Measurements from ENCODE around the gene ITGA11. TPM values are rescaled to one million over a fixed set of nuclear protein-coding genes. Genes with fewer than 3 reads are reported as not detected.
A peak's percentile ranks its signal among the peaks of the same experiment; 100 is the strongest.

The ITGA11 gene
- total and polyA plus RNA-seq, 2 donors (not counting 1 experiment from before 2014, with no cell fraction given), result 21.5 to 29.6 TPM

- no peaks in the 10 kb centered on the region for H3K36me3 ChIP-seq (ENCODE audit: control insufficient read depth, insufficient read depth, low read length)
- TF ChIP-seq EZH2 (IDR thresholded peaks at IDR 0.05; ENCODE audit: low read length, missing control alignments), result no peak
- H3K27me3 ChIP-seq (ENCODE audit: control insufficient read depth, insufficient read depth, low read length), result peaks cover 5% of the 10 kb centered on the region
Measured at GRCh38 chr15:68369931-68370767, 61.8 kb downstream of the ITGA11 start.

DNA sequence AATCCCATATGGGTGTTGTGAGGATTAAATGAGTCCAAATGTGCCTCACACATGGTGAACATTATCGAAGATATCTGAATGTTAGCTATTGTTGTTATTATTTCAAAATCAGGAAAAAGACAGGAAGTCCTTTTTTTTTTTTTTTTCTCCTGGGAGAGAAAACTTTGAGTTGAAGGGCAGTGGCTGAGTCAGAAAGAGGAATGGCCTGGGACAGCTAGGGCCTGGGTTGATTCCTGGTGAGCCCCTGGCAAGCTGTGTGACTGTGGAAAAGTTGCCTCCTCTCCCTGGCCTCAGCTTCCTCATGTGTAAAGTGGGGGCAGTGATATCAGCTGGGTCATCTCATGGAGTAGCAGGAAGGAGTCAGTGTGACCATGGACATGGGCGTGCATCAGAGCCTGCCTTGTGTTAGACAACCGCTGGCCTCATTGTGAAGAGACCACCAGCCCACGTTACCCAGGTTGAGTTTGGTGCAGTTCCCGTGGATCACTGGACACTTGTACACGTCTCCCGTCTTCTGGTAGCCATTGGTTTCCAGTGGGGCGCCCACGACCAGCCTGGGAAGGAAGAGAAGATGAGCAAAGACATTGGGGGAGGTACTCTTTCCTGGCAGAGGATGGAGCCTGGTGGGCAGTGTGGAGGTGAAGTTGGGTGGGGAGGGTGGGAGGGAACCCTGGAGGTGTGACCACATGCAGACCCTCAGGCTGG is 63.1 kb downstream of the ITGA11 start:
- DNase-seq (ENCODE audit: low read depth in 2 of 2), result peak in 1 of 2 donors; percentile 50
- no peak overlapping the region for H3K27ac ChIP-seq (ENCODE audit: insufficient read depth, low read length)
- H3K4me2 ChIP-seq (ENCODE audit: extremely low read depth, insufficient read depth, low read length), result no peak overlapping the region

More at GRCh38 chr15:68369931-68370767, 61.8 kb downstream of the ITGA11 start:
- DNase-seq (ENCODE audit: low read depth in 2 of 2), result no peak
- Histone ChIP-seq H4K20me1 (ENCODE audit: control insufficient read depth, extremely low read depth, insufficient read depth, low read length) (no peaks in the 10 kb centered on the region), H3K27ac (ENCODE audit: insufficient read depth, low read length) (no peak overlapping the region), H3K79me2 (ENCODE audit: control insufficient read depth, insufficient read depth, low read length) (no peaks in the 10 kb centered on the region), H3K9me3 (ENCODE audit: control insufficient read depth, insufficient read depth, low read depth, low read length) (no peaks in the 10 kb centered on the region), H2AFZ (ENCODE audit: low read length) (no peak overlapping the region), H3K4me2 (ENCODE audit: extremely low read depth, insufficient read depth, low read length) (no peak overlapping the region), H3K4me1 (ENCODE audit: control insufficient read depth, extremely low read depth, insufficient read depth, low read length) (peaks cover 5% of the 10 kb centered on the region), H3K4me3 (replicated peaks in 1 of 4; ENCODE audit: control extremely low read depth in 1 of 4, insufficient read depth in 1 of 4, low read depth in 3 of 4, low read length in 4 of 4) (no peak overlapping the region), H3K9ac (ENCODE audit: insufficient read depth, low read length) (no peak overlapping the region)

DNA sequence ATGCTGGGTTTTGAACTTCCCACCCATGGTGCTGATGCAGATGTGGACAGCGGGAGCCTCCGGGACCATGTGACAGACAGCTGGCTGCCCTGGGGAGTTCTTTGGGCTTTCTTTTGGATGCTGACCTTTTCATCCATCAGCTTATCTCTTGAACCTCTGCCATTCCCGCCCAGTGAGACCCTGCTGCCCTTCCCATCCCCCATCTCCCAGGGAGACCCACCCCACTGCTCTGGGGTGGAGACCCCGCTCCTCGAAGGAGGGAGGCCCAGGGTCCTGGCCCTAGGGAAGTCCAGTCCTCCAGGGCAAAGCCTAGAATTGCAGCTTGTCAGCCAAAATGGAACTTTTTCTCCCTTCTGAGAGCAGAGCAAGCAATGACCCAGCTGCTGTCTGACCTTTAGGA is 64.0 kb downstream of the ITGA11 start:
- no peak overlapping the region for H2AFZ ChIP-seq (ENCODE audit: low read length)
- peaks cover 7% of the 10 kb centered on the region for H3K27me3 ChIP-seq (ENCODE audit: control insufficient read depth, insufficient read depth, low read length)
- no peaks in the 10 kb centered on the region for H4K20me1 ChIP-seq (ENCODE audit: control insufficient read depth, extremely low read depth, insufficient read depth, low read length)
- no peak overlapping the region for H3K4me3 ChIP-seq (replicated peaks in 1 of 4; ENCODE audit: control extremely low read depth in 1 of 4, insufficient read depth in 1 of 4, low read depth in 3 of 4, low read length in 4 of 4)
- no peaks in the 10 kb centered on the region for H3K36me3 ChIP-seq (ENCODE audit: control insufficient read depth, insufficient read depth, low read length)
- DNase-seq (ENCODE audit: low read depth in 2 of 2), result no peak
- H3K9me3 ChIP-seq (ENCODE audit: control insufficient read depth, insufficient read depth, low read depth, low read length), result no peaks in the 10 kb centered on the region
- H3K79me2 ChIP-seq (ENCODE audit: control insufficient read depth, insufficient read depth, low read length), result no peaks in the 10 kb centered on the region
- TF ChIP-seq CTCF (conservative IDR thresholded peaks at IDR 0.05 in 1 of 2, IDR thresholded peaks at IDR 0.05 in 1 of 2; ENCODE audit: low read depth in 1 of 2, low read length in 2 of 2), result no peak
- no peak for TF ChIP-seq EZH2 (IDR thresholded peaks at IDR 0.05; ENCODE audit: low read length, missing control alignments)
- no peak overlapping the region for H3K4me2 ChIP-seq (ENCODE audit: extremely low read depth, insufficient read depth, low read length)
- no peak overlapping the region for H3K9ac ChIP-seq (ENCODE audit: insufficient read depth, low read length)
- H3K27ac ChIP-seq (ENCODE audit: insufficient read depth, low read length), result no peak overlapping the region
- H3K4me1 ChIP-seq (ENCODE audit: control insufficient read depth, extremely low read depth, insufficient read depth, low read length), result peaks cover 5% of the 10 kb centered on the region

More for the DNA sequence above, 63.1 kb downstream of the ITGA11 start:
- TF ChIP-seq EZH2 (IDR thresholded peaks at IDR 0.05; ENCODE audit: low read length, missing control alignments) (no peak), CTCF (conservative IDR thresholded peaks at IDR 0.05 in 1 of 2, IDR thresholded peaks at IDR 0.05 in 1 of 2; ENCODE audit: low read depth in 1 of 2, low read length in 2 of 2) (no peak)
- Histone ChIP-seq H2AFZ (ENCODE audit: low read length) (no peak overlapping the region), H3K9me3 (ENCODE audit: control insufficient read depth, insufficient read depth, low read depth, low read length) (no peaks in the 10 kb centered on the region), H3K36me3 (ENCODE audit: control insufficient read depth, insufficient read depth, low read length) (no peaks in the 10 kb centered on the region), H3K27me3 (ENCODE audit: control insufficient read depth, insufficient read depth, low read length) (peaks cover 5% of the 10 kb centered on the region), H3K9ac (ENCODE audit: insufficient read depth, low read length) (no peak overlapping the region), H3K79me2 (ENCODE audit: control insufficient read depth, insufficient read depth, low read length) (no peaks in the 10 kb centered on the region), H3K4me1 (ENCODE audit: control insufficient read depth, extremely low read depth, insufficient read depth, low read length) (peaks cover 5% of the 10 kb centered on the region), H4K20me1 (ENCODE audit: control insufficient read depth, extremely low read depth, insufficient read depth, low read length) (no peaks in the 10 kb centered on the region), H3K4me3 (replicated peaks in 1 of 4; ENCODE audit: control extremely low read depth in 1 of 4, insufficient read depth in 1 of 4, low read depth in 3 of 4, low read length in 4 of 4) (no peak overlapping the region)

Measured in fibroblast of lung (primary cell).